AG04449 (cell line): ENCODE data around the gene RAB30.
A peak's percentile ranks its signal among the peaks of the same experiment; 100 is the strongest.

Experiments used
- CTCF ChIA-PET: fragments of 350-600 bp; formaldehyde crosslinking; extraction: SDS; loops from one replicate; lab custom pipeline; 2021; ENCODE audit warnings: antibody characterized with exemption; lab: Yijun Ruan, JAX
- POLR2A ChIA-PET: fragments of 400-600, 350-600 bp; formaldehyde crosslinking; extraction: SDS; loops from one replicate; lab custom pipeline; 2020; ENCODE audit warnings: antibody characterized with exemption, inconsistent platforms; lab: Yijun Ruan, JAX
- DNase-seq: peaks from one replicate; pipeline ENCODE4 v3.0.0-alpha.2; 2010; ENCODE audit warnings: low read depth, low spot score
- H3K4me3 ChIP-seq: 2 replicates; pipeline ENCODE4 v1.5.1; 2011; ENCODE audit warnings: low read depth, mild to moderate bottlenecking, control low read depth, low read length
- TF ChIP-seq, protein P1 (sequence below): IDR thresholded peaks from one replicate; pipeline ENCODE4 v1.5.1; 2011; ENCODE audit warnings: mild to moderate bottlenecking, moderate library complexity, low read length, control low read depth, inconsistent platforms; ENCODE audit not compliant: insufficient read depth; ENCODE audit errors: missing control alignments

Gene RAB30

GRCh38 chr11:83033972-83034672 lies 37.6 kb downstream of the RAB30 start:
- POLR2A ChIA-PET = interaction anchor here (0.6 to 3.9 kb wide), 7 partner anchors 13 to 152 kb away, joined by 3 to 46 read pairs (median 6); partner anchors contain the start of genes PCF11 and RAB30

DNA sequence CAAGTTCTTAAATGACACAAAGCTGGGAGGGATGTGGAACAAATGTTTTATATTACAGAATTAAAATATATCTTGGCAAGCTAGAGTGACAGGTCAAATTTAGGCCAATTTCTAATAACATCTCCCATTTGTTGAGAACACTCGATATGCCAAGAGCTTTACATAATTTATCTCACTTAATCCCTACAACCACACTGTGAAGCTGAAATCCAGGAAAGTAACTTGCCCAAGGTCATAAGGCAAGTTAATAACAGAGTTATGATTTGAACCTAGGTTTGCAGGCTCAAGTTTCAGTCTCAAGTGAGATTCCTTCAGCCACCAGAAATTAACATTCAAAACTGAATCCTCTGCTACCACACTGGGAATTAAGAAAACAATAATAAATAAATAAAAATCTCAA lies 38.3 kb downstream of the RAB30 start:
- POLR2A ChIA-PET = interaction anchor here (0.8 to 3.9 kb wide), 5 partner anchors 14 to 124 kb away, joined by 3 to 46 read pairs (median 6); partner anchors contain the start of genes PCF11 and RAB30
- CTCF ChIA-PET = interaction anchor here (1.0 to 1.6 kb wide), 3 partner anchors 14 to 31 kb away, joined by 3 read pairs; no protein-coding TSS in a partner anchor
- no peak for DNase-seq
- peak overlapping the region; percentile 50 for H3K4me3 ChIP-seq
- TF ChIP-seq, protein P1, sequence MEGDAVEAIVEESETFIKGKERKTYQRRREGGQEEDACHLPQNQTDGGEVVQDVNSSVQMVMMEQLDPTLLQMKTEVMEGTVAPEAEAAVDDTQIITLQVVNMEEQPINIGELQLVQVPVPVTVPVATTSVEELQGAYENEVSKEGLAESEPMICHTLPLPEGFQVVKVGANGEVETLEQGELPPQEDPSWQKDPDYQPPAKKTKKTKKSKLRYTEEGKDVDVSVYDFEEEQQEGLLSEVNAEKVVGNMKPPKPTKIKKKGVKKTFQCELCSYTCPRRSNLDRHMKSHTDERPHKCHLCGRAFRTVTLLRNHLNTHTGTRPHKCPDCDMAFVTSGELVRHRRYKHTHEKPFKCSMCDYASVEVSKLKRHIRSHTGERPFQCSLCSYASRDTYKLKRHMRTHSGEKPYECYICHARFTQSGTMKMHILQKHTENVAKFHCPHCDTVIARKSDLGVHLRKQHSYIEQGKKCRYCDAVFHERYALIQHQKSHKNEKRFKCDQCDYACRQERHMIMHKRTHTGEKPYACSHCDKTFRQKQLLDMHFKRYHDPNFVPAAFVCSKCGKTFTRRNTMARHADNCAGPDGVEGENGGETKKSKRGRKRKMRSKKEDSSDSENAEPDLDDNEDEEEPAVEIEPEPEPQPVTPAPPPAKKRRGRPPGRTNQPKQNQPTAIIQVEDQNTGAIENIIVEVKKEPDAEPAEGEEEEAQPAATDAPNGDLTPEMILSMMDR = no peak

More at GRCh38 chr11:83033972-83034672, 37.6 kb downstream of the RAB30 start:
- TF ChIP-seq, protein P1 = no peak
- no peak for DNase-seq
- CTCF ChIA-PET = interaction anchor here (0.6 to 1.7 kb wide), 4 partner anchors 13 to 168 kb away, joined by 3 to 4 read pairs (median 3); no protein-coding TSS in a partner anchor
- H3K4me3 ChIP-seq = peak overlapping the region; percentile 50

DNA sequence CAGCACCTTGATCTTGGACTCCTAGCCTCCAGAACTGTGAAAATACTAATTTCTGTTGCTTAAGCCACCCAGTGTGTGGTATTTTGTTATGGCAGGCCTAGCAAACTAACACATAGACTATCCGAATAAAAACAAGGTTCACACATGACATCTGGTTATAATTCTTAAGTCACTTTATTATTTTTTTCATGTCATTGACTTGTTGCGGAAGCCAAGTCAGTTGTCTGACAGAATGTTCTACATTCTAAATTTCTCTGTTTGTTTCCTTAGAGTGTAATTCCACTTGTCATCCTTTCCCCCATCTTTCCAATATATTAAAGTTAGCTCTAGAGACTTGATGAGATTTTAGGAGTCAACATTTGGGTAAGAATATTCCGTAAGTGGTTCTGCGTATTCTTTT lies 40.6 kb downstream of the RAB30 start:
- POLR2A ChIA-PET = no interaction called here
- CTCF ChIA-PET = no interaction called here
- TF ChIP-seq, protein P1 = no peak
- no peak overlapping the region for H3K4me3 ChIP-seq
- DNase-seq = no peak

DNA sequence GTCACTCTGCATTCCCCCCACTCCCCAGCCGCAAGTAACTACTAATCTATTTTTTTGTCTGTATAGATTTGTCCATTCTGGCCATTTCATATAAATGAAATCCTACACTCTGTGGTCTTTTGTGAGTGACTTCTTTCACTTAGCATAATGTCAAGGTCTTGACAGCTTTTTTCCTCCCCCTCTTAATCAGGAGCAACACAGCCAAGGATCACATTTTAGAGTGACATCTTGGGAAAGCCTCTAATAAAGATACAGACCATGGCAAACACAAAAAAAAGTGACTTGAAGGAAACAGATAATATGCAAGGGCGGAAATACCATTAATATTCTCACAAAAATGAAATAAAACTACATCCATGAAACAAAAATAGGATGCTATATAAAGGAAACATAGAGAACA lies 43.9 kb downstream of the RAB30 start:
- POLR2A ChIA-PET = no interaction called here
- DNase-seq = no peak
- CTCF ChIA-PET = no interaction called here
- TF ChIP-seq, protein P1 = no peak
- no peak overlapping the region for H3K4me3 ChIP-seq

- ChIA-PET CTCF (interaction anchor here (0.6 kb wide), 1 partner anchor 19 kb away, joined by 3 read pairs; no protein-coding TSS in a partner anchor), POLR2A (no interaction called here)
- DNase-seq = no peak
- TF ChIP-seq, protein P1 = no peak
- no peak overlapping the region for H3K4me3 ChIP-seq
Measured at GRCh38 chr11:83027289-83027688, 44.4 kb downstream of the RAB30 start.

GRCh38 chr11:83026229-83026628 lies 45.5 kb downstream of the RAB30 start:
- POLR2A ChIA-PET = no interaction called here
- H3K4me3 ChIP-seq = no peak overlapping the region
- CTCF ChIA-PET = no interaction called here
- TF ChIP-seq, protein P1 = no peak
- DNase-seq = no peak
